GM19452 (cell line): Measurements from ENCODE around the gene COL15A1.

Experiments used
- ATAC-seq: cut with Tn5 transposase; IDR thresholded peaks from one replicate; pipeline ENCODE4 v1.9.1; 2021; ENCODE audit not compliant: unreplicated experiment

Gene COL15A1

GRCh38 chr9:99030610-99031109 is 87.0 kb downstream of the COL15A1 start:
- no peak for ATAC-seq

GRCh38 chr9:99031319-99031718 is 87.6 kb downstream of the COL15A1 start:
- ATAC-seq = no peak

- ATAC-seq = no peak
Measured at GRCh38 chr9:99031994-99032393, 88.3 kb downstream of the COL15A1 start.

GRCh38 chr9:99034149-99034548 is 90.4 kb downstream of the COL15A1 start:
- no peak for ATAC-seq

- no peak for ATAC-seq
Measured at GRCh38 chr9:99035313-99035712, 91.6 kb downstream of the COL15A1 start.

- no peak for ATAC-seq
Measured at GRCh38 chr9:99037769-99038483, 94.2 kb downstream of the COL15A1 start.

GRCh38 chr9:99038484-99038820 is 94.7 kb downstream of the COL15A1 start:
- ATAC-seq = no peak

- no peak for ATAC-seq
Measured at GRCh38 chr9:99039505-99040182, 95.9 kb downstream of the COL15A1 start.

- ATAC-seq = no peak
Measured at GRCh38 chr9:99040251-99040900, 96.7 kb downstream of the COL15A1 start.

- no peak for ATAC-seq
Measured at GRCh38 chr9:99040911-99041582, 97.3 kb downstream of the COL15A1 start.

- ATAC-seq = no peak
Measured at GRCh38 chr9:99041618-99042017, 97.9 kb downstream of the COL15A1 start.

GRCh38 chr9:99042620-99043019 is 98.9 kb downstream of the COL15A1 start:
- no peak for ATAC-seq

GRCh38 chr9:99044827-99045226 is 101.1 kb downstream of the COL15A1 start:
- no peak for ATAC-seq

GRCh38 chr9:99046068-99046467 is 102.4 kb downstream of the COL15A1 start:
- ATAC-seq = no peak

- no peak for ATAC-seq
Measured at GRCh38 chr9:99046542-99047071, 102.9 kb downstream of the COL15A1 start.

- no peak for ATAC-seq
Measured at GRCh38 chr9:99049228-99049627, 105.5 kb downstream of the COL15A1 start.

GRCh38 chr9:99049641-99050040 is 105.9 kb downstream of the COL15A1 start:
- ATAC-seq = no peak

GRCh38 chr9:99050292-99050911 is 106.7 kb downstream of the COL15A1 start:
- no peak for ATAC-seq

- ATAC-seq = no peak
Measured at GRCh38 chr9:99050924-99051323, 107.2 kb downstream of the COL15A1 start.

GRCh38 chr9:99051406-99051805 is 107.7 kb downstream of the COL15A1 start:
- ATAC-seq = no peak

- ATAC-seq = no peak
Measured at GRCh38 chr9:99051851-99052250, 108.1 kb downstream of the COL15A1 start.
